Subcutaneous adipose tissue (tissue), 4 donors: ENCODE data around the gene GRAMD2B. TPM values are rescaled to one million over a fixed set of nuclear protein-coding genes. Genes with fewer than 3 reads are reported as not detected.

Experiments
- CTCF ChIP-seq: fragments of 450-650 bp; IDR thresholded peaks from one replicate; pipeline ENCODE4 v1.5.1; 2016; ENCODE audit warnings: low read depth, mild to moderate bottlenecking, control low read depth, antibody characterized with exemption, moderate library complexity
- total RNA-seq, 4 donors: library from RNA; depleted of rRNA; stranded (reverse); fragments of >200 nt; gene quantifications; one replicate each; pipeline ENCODE4 v1.1.0, GENCODE V29; 2016

The GRAMD2B gene
- total RNA-seq, 4 donors from 2014 or later, result 30.3 to 50.9 (median 32.7) TPM

- TF ChIP-seq CTCF, result no peak
Measured at GRCh38 chr5:126513703-126514102, 90.5 kb downstream of the GRAMD2B start.

- no peak for TF ChIP-seq CTCF
Measured at GRCh38 chr5:126514131-126514557, 90.9 kb downstream of the GRAMD2B start.

- no peak for TF ChIP-seq CTCF
Measured at GRCh38 chr5:126514558-126515141, 91.4 kb downstream of the GRAMD2B start.

- TF ChIP-seq CTCF, result no peak
Measured at GRCh38 chr5:126515337-126515736, 92.1 kb downstream of the GRAMD2B start.

- TF ChIP-seq CTCF, result no peak
Measured at GRCh38 chr5:126516133-126516532, 92.9 kb downstream of the GRAMD2B start.

GRCh38 chr5:126516852-126517251 is 93.6 kb downstream of the GRAMD2B start:
- TF ChIP-seq CTCF, result no peak

GRCh38 chr5:126519637-126520592 is 96.7 kb downstream of the GRAMD2B start:
- no peak for TF ChIP-seq CTCF
